DLD1 (cell line): ENCODE results near the gene FGF9.

ENCODE experiments used
- in situ Hi-C: cut with HindIII; loops from 2 replicates; pipeline ENCODE4 v1.10.0; 2017; ENCODE audit warnings: low sequenced_read_pairs

The FGF9 gene

DNA sequence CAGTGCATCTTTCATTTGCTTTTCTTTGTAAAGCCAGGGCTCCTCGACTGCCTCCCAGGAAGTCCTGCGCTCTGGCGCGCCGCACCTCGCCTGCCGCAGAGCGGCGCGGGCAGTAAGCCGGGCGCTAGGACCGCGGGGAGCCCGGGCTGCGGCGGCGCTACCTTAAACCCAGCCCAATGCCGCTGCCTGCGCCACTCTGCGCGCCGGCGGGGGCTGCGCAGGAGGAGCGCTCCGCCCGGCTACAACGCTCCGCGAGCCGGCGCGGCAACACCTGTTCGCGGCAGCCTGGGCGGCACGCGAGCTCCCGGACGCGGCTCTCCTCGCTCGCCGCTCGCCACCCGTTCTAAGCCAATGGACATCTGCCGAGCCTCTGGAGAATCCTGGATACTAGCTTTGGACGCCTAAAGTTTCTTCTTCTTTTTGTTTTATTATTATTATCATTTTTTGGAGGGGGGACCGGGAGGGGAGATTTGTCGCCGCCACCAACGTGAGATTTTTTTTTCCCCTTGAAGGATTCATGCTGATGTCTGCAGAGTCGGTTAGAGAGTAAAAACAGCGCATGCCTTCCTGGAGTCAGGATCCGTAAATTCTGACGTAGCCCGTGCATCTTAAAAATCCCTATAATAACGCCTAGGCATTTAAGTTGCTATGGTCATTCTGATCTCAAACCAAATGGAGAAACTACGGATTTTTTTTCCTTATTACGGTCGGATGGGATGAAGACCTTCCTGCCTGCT is at the start of gene FGF9:
Gene FGF9, plus strand, starts transcription at position 191 of the 737 bp plus-strand sequence. CDS start 840 bp downstream, outside the sequence.
- in situ Hi-C loops = no loop called here

DNA sequence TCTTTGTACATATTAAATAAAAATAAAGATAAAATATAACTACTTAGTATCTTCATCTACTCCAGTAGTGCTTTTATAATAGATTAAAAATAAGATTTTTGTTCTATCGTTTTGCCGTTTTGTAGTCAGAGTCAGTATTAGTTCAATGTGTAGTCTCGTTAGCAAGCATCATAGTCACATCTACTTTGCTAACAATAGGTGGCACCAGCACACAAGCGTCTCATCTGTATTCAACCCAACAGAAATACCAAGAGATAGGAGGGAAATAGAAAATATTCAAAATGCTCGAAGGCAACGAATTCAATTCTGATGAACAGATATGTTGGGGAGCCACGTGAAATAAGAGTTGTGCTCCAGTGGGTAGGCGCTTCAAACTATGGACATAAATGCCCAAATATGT is 45.5 kb upstream of the FGF9 start:
- in situ Hi-C loops = no loop called here

DNA sequence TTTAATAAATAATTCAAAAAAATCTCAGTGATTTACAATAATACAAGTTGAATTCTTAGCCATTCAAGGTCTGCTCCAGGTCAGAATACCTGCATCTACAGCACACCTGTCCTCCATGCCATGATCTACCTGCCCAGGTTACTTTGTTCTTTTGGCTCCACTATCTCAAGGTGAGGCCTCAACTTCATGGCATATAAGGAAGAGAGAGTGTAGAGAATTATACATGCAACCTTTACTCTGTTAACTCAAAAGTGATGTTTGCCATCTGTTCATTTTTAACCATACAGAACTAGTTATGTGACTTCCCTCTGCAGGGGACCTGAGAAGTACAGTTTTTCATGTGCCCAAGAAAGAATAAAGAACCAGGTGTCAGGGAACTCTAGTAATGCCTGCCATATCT is 38.7 kb upstream of the FGF9 start:
- in situ Hi-C loops = no loop called here

DNA sequence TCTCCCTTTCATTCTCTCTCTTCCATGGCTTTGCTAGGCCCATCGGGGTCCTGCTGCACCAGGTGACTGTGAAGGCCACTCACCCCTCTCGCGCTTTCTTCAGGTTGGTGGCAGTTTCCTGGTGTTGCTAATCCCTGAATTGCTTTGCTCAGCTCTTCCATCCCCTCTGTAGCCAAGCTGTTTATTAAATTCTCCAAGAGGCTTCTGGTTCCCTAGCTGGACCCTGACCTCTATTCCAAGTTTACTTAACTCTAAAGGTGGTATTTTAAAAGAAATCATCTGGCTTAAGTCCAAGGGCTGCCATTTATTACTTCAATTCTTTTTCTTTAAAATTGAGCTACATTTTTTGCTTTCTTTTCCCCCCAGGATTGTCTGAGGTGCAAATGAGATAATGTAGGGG is 34.2 kb upstream of the FGF9 start:
- in situ Hi-C loops = no loop called here

DNA sequence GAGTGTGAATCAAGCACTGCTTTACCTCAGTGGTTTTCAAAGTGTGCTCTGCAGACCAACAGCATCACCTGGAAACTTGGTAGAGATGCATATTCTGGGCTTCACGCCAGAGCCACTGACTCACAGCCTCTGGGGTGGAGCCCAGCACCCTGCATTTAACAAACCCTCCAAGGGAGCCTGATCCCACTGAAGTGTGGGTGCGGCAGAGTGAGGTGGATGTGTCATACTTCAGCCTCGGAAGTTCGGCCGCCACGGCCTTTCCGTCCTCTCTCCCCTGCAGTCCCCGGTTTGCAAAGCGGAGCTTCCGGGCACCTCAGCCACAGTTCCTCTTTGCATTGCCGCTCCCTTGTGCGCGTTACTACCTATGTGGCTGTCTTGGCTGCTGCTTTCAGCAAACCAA is 33.6 kb upstream of the FGF9 start:
- in situ Hi-C loops = no loop called here

DNA sequence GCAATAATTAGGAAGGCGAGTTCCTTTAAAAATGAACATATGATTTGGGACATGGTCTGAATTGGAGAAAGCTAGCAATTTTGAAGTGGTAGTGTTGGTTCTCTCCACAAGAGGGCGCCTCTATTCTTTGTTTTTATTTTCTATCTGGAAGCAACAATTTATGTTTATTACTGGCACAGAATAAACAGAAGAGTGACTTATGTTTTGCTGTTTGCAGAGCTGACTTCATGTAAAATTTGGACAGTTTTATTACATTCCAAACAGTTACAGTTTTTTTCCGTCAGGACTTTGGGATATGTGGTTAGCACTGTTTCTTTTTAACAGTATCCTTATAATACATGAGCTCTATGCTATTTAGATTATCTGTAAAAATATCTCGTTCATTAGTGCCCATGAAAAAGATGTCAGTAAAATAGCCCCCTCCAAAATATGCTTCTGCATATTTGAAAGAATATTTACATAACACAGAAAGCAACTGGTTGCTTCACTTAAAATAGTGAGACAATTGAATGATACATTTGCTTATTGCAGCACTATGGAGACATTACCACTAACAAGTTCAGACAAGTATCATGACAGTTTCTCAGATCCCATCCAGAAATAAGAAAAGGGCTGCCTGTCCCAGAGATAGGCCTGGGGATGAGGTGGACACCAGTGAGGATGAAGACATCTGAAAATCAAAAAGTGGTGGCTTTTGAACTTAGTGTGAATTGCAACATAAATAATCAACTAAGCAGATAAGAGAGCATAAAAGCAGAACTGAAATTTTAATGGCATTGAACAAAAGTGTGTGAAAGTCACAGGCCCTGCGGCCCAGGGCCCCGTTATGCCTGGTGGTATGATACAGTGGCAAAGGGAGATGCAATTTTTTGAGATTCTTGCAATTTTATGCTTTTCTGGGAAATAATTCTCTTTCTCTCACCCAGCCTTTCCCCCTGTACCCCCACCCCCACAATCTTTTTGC is 32.3 kb upstream of the FGF9 start:
- in situ Hi-C loops = no loop called here

DNA sequence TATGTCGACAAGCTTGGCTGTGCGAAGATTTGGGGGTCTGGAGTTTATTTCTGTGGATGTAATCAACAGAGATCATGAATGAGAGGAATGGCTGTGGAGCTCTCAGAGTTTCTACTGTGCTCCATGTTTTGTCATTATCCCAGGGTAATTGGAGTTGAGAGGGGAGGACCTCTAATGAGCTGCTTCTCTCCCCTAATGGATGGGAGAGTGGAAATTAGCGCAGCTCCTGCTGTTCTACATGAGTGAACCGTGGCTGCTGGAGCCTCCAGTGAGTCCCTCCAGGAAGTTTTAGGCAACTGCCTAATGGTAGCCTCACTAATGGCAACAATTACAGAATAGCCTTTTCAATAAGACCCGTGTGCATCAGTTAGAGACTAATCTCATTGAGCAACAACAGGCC is 31.3 kb upstream of the FGF9 start:
- in situ Hi-C loops = no loop called here

DNA sequence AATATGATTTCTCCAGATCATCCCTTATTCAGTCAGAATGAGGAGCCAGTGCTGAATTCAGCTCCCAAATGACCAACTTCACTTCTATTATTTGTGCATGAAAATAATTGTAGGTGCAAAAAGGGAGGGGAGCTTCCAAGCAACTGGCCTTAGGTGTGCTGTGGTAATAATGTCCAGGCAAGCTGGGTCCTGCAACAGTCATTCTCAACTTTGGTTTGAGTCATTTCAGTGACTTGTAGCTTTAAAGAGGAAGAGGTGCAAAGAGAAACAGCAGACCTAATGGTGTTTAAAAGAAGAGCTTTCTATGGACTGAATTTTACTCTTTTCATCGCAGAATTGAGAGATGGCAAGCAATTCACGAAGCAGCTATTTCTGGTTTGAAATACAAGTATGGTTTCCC is 29.2 kb upstream of the FGF9 start:
- in situ Hi-C loops = loop anchor here (10.0 kb wide), 1 partner anchor 1153 kb away; no protein-coding TSS in a partner anchor

DNA sequence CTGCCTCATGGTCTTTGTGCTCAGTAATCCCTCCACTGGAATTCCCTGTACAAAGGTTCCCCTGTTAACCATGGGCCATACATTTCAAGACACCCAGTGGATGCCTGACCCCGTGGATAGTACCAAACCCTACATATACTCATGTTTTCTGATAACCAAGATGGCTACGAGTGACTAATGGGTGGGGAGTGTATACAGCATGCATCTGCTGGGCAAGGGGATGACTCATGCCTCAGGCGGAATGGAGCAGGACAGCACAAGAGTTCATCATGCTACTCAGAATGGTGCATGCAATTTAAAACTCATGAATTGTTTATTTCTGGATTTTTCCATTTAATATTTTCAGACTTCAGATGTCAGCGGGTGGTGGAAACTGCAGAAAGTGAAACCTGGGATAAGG is 13.3 kb upstream of the FGF9 start:
- in situ Hi-C loops = no loop called here

DNA sequence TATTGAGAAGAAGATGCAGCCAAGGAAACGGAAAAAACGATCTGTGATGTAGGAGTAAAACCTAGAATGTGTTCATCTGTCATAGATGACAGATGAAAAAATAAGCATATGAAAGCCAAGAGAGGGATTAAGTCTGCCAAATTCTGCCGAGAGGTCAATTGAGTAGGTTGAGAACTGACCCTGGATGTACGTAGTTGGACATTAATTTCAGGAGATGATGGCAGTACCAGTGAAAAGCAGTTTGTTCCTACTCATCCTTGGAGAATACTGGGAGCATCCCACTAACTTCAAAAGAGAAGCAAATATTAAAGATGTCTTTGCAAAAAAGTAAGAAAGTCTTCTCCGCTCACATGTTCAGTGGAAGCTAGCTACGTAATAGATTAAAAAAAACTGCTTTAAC is 11.8 kb upstream of the FGF9 start:
- in situ Hi-C loops = no loop called here

DNA sequence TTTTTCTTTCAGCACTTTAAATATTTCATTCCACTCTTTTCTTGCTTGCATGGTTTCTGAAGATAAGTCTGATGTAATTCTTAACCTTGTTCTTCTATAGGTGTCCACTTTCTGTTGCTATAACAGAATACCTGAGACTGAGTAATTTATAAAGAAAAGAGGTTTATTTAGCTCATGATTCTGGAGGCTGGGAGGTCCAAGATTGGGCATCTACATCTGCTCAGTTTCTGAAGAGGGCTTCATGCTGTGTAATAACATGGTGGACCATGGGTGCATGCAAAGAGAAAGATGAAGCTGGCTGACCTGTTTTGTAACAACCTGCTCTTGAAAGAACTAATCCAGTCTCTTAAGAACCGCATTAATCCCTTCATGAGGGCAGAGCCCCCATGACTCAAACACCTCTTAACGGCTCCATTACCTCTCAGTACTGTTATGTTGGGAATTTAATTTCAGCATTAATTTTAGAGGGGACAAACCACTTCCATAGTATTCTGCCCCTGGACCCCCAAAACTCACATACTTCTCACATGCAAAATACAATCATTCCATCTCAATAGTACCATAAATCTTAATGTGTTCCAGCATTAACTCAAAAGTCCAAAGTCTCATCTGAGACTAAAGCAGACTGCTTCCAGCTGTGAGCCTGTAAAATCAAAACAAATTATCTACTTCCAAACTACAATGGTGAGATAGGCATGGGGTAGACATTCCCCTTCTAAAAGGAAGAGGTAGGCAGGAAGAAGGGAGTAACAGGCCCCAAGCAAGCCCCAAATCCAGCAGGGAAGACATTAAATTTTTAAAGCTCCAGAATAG is 9.6 kb upstream of the FGF9 start:
- in situ Hi-C loops = no loop called here

DNA sequence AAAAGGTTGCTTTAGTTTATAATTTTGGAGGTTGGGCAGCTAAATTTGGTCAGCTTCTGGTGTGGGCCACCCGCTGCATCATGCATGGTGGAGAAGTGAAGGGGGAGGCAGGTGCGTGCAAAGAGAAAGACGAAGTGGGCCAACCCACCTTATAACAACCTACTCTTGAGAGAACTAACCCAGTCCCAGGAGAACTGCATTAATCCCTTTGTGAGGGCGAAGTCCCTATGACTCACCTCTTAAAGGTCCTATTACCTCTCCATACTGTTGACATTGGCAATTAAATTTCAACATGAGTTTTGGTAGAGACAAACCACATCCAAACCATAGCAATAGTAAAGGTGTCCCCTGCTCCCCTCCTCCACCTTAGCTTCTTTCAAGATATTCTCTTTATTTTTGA is 7.7 kb upstream of the FGF9 start:
- in situ Hi-C loops = no loop called here

DNA sequence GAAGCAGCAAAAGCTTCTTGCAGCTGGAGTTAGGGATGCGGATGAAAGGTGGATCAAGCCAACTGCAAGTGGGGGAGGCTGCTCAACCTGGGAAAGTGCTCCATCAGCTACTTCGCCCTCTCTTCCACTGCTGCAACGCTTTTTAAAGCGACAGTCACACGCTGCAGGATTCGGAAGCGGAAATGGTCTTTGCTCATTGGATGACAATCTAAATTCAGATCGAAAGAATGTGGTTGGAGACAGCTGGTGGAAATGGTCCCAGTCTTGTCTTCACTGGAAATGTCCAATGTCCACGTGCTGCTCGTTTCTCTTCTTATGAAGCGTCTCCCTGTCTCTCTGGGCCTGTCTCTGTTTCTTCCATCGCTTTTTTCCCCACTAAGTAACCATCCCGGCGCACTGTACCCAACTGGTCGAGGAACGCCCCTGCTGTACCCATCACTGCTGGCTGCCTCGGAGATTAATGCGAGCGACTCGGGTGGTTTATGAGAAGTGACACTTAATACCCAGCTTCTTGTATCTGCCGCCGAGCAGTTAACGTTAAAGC is 2.1 kb upstream of the FGF9 start:
- in situ Hi-C loops = no loop called here

DNA sequence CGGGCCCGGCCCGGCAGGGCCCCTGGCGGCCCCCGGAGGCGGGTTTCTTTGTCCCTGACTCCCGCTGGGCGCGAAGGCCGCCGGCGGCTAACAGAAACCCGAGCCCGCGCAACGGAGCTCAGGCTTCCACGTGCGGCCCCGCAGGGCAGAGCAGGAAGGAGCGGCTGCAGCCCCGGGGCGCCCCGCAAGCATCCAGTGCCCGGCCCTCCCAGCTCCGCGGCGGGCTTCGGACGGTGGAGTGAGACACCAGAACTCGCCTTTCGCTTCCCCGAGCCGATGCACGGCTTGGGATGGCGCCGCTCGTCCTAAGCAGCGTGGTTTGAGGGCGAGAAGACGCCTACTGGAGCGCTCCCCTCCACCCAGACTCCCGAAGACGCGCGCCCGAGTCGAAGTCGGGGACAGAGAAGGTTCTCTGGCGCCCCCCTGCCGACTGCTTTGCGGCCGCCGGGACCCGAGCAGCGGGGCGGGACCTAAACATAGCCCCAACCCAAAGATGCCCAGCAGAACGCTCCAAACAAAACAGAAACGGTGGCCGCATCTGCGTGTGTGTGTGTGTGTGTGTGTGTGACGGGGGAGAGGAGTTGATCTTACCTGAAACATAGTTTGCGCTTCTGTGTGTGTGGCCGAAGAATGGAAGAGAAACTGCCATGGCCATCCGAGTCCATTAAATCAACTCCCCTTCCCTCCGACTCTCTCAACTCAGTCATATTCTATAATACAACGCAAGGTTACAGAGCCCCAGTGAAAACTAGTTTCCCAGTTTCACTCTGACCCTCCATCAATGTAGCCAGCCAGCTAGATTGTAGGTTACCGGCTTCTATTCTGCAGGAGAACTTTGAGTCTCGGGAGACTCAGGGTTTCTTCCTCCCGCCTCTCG is 629 bp upstream of the FGF9 start:
- in situ Hi-C loops = no loop called here

DNA sequence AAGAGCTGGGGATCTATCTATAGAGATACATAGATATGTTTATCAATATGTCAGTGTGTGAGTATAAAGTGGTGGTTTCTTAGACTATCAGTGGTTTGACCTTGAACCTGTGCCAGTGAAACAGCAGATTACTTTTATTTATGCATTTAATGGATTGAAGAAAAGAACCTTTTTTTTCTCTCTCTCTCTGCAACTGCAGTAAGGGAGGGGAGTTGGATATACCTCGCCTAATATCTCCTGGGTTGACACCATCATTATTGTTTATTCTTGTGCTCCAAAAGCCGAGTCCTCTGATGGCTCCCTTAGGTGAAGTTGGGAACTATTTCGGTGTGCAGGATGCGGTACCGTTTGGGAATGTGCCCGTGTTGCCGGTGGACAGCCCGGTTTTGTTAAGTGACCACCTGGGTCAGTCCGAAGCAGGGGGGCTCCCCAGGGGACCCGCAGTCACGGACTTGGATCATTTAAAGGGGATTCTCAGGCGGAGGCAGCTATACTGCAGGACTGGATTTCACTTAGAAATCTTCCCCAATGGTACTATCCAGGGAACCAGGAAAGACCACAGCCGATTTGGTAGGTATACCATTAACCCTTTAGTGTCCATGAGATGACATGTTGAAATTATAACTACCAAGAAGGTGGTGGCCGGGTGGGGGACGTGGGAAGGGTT is 880 bp downstream of the FGF9 start:
- in situ Hi-C loops = no loop called here

DNA sequence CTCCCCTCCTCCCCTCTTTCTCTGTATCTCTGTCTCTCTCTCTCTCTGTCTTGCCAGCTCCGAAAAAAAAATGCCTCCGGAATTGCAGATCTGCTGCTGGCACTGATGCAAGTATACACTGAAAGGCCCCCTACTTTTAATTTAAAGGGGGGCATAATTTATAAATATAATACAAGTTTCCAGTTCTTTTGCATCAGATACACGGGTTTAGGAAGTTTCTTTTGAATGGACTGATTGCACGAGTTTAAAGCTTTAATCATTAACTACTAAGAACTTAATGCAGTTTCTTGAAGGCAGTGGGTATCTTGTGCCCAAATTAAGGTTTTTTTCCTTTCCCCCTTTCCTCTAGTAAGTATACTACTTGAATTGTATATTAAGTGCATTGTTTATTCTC is 1.4 kb downstream of the FGF9 start:
- in situ Hi-C loops = no loop called here

DNA sequence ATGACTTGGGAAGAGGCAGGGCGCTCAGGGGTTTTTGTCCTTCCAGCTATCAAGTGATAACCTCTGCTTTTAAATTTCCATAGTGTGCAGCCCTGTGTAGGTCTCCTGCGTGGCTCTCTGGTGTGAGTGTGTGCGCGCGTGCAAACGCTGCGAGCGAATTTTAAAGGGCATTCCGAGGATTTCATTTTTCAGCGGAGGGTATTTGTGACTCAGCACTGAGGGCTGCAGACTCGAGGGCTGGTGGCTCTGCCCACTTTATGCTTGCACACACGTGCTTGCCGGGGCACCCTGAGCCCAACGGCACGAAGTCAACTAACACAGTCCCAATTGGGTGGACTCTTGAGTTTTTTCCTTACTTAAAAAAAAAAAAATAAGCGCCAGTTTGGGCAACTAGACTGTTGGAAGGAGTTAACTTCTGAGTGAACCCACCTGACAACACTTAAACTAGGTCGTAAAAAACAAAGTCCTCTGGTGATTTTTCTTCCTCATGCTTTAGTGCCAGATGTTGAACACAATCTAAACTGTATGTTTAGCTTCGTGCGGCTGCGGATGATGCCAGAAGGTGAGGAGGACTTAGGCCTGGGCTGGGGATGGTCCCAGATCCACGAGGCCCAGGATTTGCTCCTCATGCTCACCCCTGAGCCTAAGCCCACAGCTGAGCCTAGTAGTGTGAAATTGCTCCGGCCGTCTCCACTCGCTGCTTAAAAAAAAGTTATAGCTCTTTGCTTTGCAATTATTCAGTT is 2.1 kb downstream of the FGF9 start:
- in situ Hi-C loops = no loop called here

DNA sequence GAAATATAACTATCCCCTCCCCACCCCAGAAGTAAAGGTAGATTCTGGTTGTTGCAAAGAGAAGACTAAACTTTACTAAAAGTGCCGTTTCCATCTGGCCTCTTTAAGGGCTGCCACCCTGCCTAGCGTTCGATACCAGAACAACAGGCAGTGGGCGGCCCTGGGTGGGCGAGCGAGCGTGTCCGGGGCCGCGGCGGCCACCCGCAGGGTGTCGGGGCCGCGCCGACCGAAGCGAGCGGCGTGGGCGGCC is 2.6 kb downstream of the FGF9 start:
- in situ Hi-C loops = no loop called here
